ENCODE results near the gene ARPC1A. TPM values are rescaled to one million over a fixed set of nuclear protein-coding genes. Genes with fewer than 3 reads are reported as not detected.
"Not testable (repeated sequence)": the region's sequence is repeated elsewhere in the genome, so short reads cannot be mapped to it uniquely, and the experiment has no call there.

The ARPC1A gene
- total RNA-seq, 1 donor from 2014 or later: 131 TPM

GRCh38 chr7:99383203-99383602, 57.5 kb downstream of the ARPC1A start:
- TF ChIP-seq CTCF (IDR thresholded peaks at IDR 0.05; ENCODE audit: borderline replicate concordance): no peak
- H3K27me3 ChIP-seq (ENCODE audit: low read depth): no peaks in the 10 kb centered on the region

GRCh38 chr7:99383791-99384370, 58.2 kb downstream of the ARPC1A start:
- H3K27ac ChIP-seq (replicated peaks): no peak overlapping the region
- no peak for DNase-seq
- intact Hi-C loops (cut with micrococcal nuclease): no loop called here
- peaks cover 34% of the 10 kb centered on the region for H3K4me1 ChIP-seq
- H3K9me3 ChIP-seq (replicated peaks): no peaks in the 10 kb centered on the region
- TF ChIP-seq CTCF (IDR thresholded peaks at IDR 0.05; ENCODE audit: borderline replicate concordance): no peak
- H3K27me3 ChIP-seq (ENCODE audit: low read depth): no peaks in the 10 kb centered on the region
- H3K4me3 ChIP-seq: no peak overlapping the region
- peaks cover 40% of the 10 kb centered on the region for H3K36me3 ChIP-seq

More at GRCh38 chr7:99383203-99383602, 57.5 kb downstream of the ARPC1A start:
- DNase-seq: no peak
- H3K36me3 ChIP-seq: peaks cover 37% of the 10 kb centered on the region
- intact Hi-C loops (cut with micrococcal nuclease): no loop called here
- H3K4me1 ChIP-seq: peaks cover 41% of the 10 kb centered on the region
- H3K4me3 ChIP-seq: no peak overlapping the region
- H3K9me3 ChIP-seq (replicated peaks): no peaks in the 10 kb centered on the region
- H3K27ac ChIP-seq (replicated peaks): no peak overlapping the region

- no peaks in the 10 kb centered on the region for H3K9me3 ChIP-seq (replicated peaks)
- H3K36me3 ChIP-seq: peaks cover 47% of the 10 kb centered on the region
- H3K4me1 ChIP-seq: peaks cover 28% of the 10 kb centered on the region
- intact Hi-C loops (cut with micrococcal nuclease): no loop called here
- no peak overlapping the region for H3K27ac ChIP-seq (replicated peaks)
- DNase-seq: no peak
- no peak overlapping the region for H3K4me3 ChIP-seq
- H3K27me3 ChIP-seq (ENCODE audit: low read depth): no peaks in the 10 kb centered on the region
- no peak for TF ChIP-seq CTCF (IDR thresholded peaks at IDR 0.05; ENCODE audit: borderline replicate concordance)
These were observed 58.8 kb downstream of the ARPC1A start for GRCh38 chr7:99384523-99384922.

- Histone ChIP-seq H3K4me3 (no peak overlapping the region), H3K27me3 (ENCODE audit: low read depth) (no peaks in the 10 kb centered on the region), H3K27ac (replicated peaks) (no peak overlapping the region), H3K36me3 (peaks cover 57% of the 10 kb centered on the region), H3K4me1 (peaks cover 18% of the 10 kb centered on the region), H3K9me3 (replicated peaks) (no peaks in the 10 kb centered on the region)
- no peak for DNase-seq
- intact Hi-C loops (cut with micrococcal nuclease): no loop called here
- no peak for TF ChIP-seq CTCF (IDR thresholded peaks at IDR 0.05; ENCODE audit: borderline replicate concordance)
These were observed 59.9 kb downstream of the ARPC1A start for GRCh38 chr7:99385564-99385963.

GRCh38 chr7:99386584-99387238, 61.0 kb downstream of the ARPC1A start:
- intact Hi-C loops (cut with micrococcal nuclease): no loop called here
- Histone ChIP-seq H3K36me3 (peaks cover 64% of the 10 kb centered on the region), H3K4me1 (peaks cover 6% of the 10 kb centered on the region), H3K4me3 (no peak overlapping the region), H3K27me3 (ENCODE audit: low read depth) (no peaks in the 10 kb centered on the region), H3K9me3 (replicated peaks) (no peaks in the 10 kb centered on the region), H3K27ac (replicated peaks) (no peak overlapping the region)
- peak; percentile 32 for TF ChIP-seq CTCF (IDR thresholded peaks at IDR 0.05; ENCODE audit: borderline replicate concordance)
- no peak for DNase-seq

GRCh38 chr7:99387239-99387635, 61.5 kb downstream of the ARPC1A start:
- H3K27ac ChIP-seq (replicated peaks); H3K4me3 ChIP-seq; H3K27me3 ChIP-seq (ENCODE audit: low read depth); intact Hi-C loops (cut with micrococcal nuclease); H3K9me3 ChIP-seq (replicated peaks); DNase-seq; H3K4me1 ChIP-seq: not testable (repeated sequence)
- peaks cover 64% of the 10 kb centered on the region for H3K36me3 ChIP-seq
